K562 (cell line): ENCODE results near the gene ACSF2. TPM values are rescaled to one million over a fixed set of nuclear protein-coding genes. Genes with fewer than 3 reads are reported as not detected.

ENCODE experiments used
- FUS ChIP-seq: fragments of 200-400 bp; formaldehyde crosslinking; optimal IDR thresholded peaks from 2 replicates; pipeline ENCODE3; 2017; ENCODE audit warnings: low read depth, low read length
- KAT7 ChIP-seq: sonication (generic); formaldehyde crosslinking; IDR thresholded peaks from 2 replicates; pipeline ENCODE4 v1.8.0; 2022; ENCODE audit warnings: missing genetic modification reagents, mild to moderate bottlenecking, borderline replicate concordance
- NELFE ChIP-seq: IDR thresholded peaks from 2 replicates; pipeline ENCODE4 v1.6.1; 2011; ENCODE audit warnings: mild to moderate bottlenecking; ENCODE audit not compliant: insufficient read depth, insufficient read length
- NEUROD1 ChIP-seq: fragments of 150-350 bp; IDR thresholded peaks from 2 replicates; pipeline ENCODE4 v1.6.1; 2014; ENCODE audit warnings: borderline replicate concordance, low read length, low read depth; ENCODE audit not compliant: partially characterized antibody
- NFXL1 ChIP-seq: fragments of 450-650 bp; formaldehyde crosslinking; IDR thresholded peaks from 2 replicates; pipeline ENCODE4 v1.4.0; 2021; ENCODE audit warnings: mild to moderate bottlenecking
- PHF20 ChIP-seq: fragments of 450-650 bp; IDR thresholded peaks from 2 replicates; pipeline ENCODE4 v1.6.1; 2018; ENCODE audit not compliant: partially characterized antibody
- POLR2B ChIP-seq: fragments of 450-650 bp; IDR thresholded peaks from 2 replicates; pipeline ENCODE4 v1.6.1; 2018; ENCODE audit warnings: low read depth; ENCODE audit not compliant: partially characterized antibody
- PTRF ChIP-seq: fragments of 450-650 bp; IDR thresholded peaks from 2 replicates; pipeline ENCODE4 v1.6.1; 2016; ENCODE audit warnings: mild to moderate bottlenecking, missing genetic modification characterization, missing compliant biosample characterization
- SIX5 ChIP-seq, 2 experiments: IDR thresholded peaks; 2 replicates each; pipeline ENCODE4 v1.6.1; 2011; ENCODE audit warnings: low read length in 2 of 2, borderline replicate concordance in 1 of 2, low read depth in 1 of 2, mild to moderate bottlenecking in 1 of 2, moderate library complexity in 1 of 2; ENCODE audit not compliant: insufficient read depth in 1 of 2
- SMAD4 ChIP-seq: fragments of 250-450 bp; sonication (Bioruptor Pico); conservative IDR thresholded peaks from 2 replicates; pipeline ENCODE4 v1.8.0; 2021; ENCODE audit warnings: inconsistent platforms, mild to moderate bottlenecking, moderate library complexity
- SREBF1 ChIP-seq: fragments of 150-350 bp; IDR thresholded peaks from 2 replicates; pipeline ENCODE4 v1.6.1; 2014; ENCODE audit warnings: antibody characterized with exemption, low read depth, low read length, borderline replicate concordance
- THAP12 ChIP-seq: fragments of 250-450 bp; sonication (Bioruptor Pico); IDR thresholded peaks from 2 replicates; pipeline ENCODE4 v1.9.0; 2021; ENCODE audit warnings: mild to moderate bottlenecking, inconsistent platforms
- U2AF1 ChIP-seq: fragments of 200-400 bp; formaldehyde crosslinking; optimal IDR thresholded peaks from 2 replicates; pipeline ENCODE3; 2017; ENCODE audit warnings: mild to moderate bottlenecking, low read depth, low read length, moderate library complexity
- ZBTB17 ChIP-seq: fragments of 450-650 bp; formaldehyde crosslinking; IDR thresholded peaks from 2 replicates; pipeline ENCODE4 v1.4.0; 2020; ENCODE audit warnings: mild to moderate bottlenecking
- ZKSCAN1 ChIP-seq: fragments of 150-350 bp; IDR thresholded peaks from 2 replicates; pipeline ENCODE4 v1.6.1; 2016; ENCODE audit warnings: low read depth, low read length
- ZNF253 ChIP-seq: fragments of 250-450 bp; sonication (Bioruptor Pico); conservative IDR thresholded peaks from 2 replicates; pipeline ENCODE4 v1.6.1; 2021; ENCODE audit warnings: mild to moderate bottlenecking
- ZNF717 ChIP-seq: fragments of 250-450 bp; sonication (Bioruptor Pico); IDR thresholded peaks from 2 replicates; pipeline ENCODE4 v1.5.0; 2021
- ZNF780A ChIP-seq: fragments of 250-450 bp; sonication (Bioruptor Pico); IDR thresholded peaks from 2 replicates; pipeline ENCODE4 v1.5.0; 2021; ENCODE audit warnings: mild to moderate bottlenecking
- polyA plus RNA-seq, 8 experiments: library from polyadenylated mRNA; depleted of rRNA in 4 of 8; stranded (reverse) in 5 of 8; unstranded in 3 of 8; fragments of >200 nt; fragmentation: Nextera tagmentation in 2 of 8; fragmentation: Illumina TruSeq in 1 of 8; extraction: Ambion mirVana in 2 of 8; extraction: Trizol in 1 of 8; gene quantifications; 2 replicates each; pipeline versions ENCODE4 v1.2.1 to v1.2.3, GENCODE V29; 2011 to 2014; ENCODE audit warnings: inconsistent platforms in 1 of 8, missing spikeins in 1 of 8
- total RNA-seq, 7 experiments: library from RNA; depleted of rRNA in 6 of 7; stranded (reverse); fragments of >200 nt in 6 of 7; fragmentation: Illumina TruSeq in 2 of 7; extraction: Trizol in 2 of 7; gene quantifications; 2 replicates each; pipeline versions ENCODE4 v1.2.1 to v1.2.3, GENCODE V29; 2011 to 2021; ENCODE audit warnings: low replicate concordance in 1 of 7
- TF ChIP-seq, protein P1 (sequence below): sonication (generic); IDR thresholded peaks from 2 replicates; pipeline ENCODE4 v1.6.1; 2016
- TF ChIP-seq, protein P2 (sequence below): sonication (generic); formaldehyde crosslinking; IDR thresholded peaks from 2 replicates; pipeline ENCODE4 v1.8.0; 2022; ENCODE audit warnings: mild to moderate bottlenecking, missing genetic modification reagents
- TF ChIP-seq, protein P3 (sequence below): fragments of 250-450 bp; sonication (Bioruptor Pico); IDR thresholded peaks from 2 replicates; pipeline ENCODE4 v1.8.0; 2022; ENCODE audit warnings: moderate library complexity, mild to moderate bottlenecking, inconsistent platforms

Gene ACSF2
- total and polyA plus RNA-seq, 9 of the 15 experiments (the other 6 are each of a cell fraction or from before 2014, with no cell fraction given), result 0.89 to 6.1 (median 3.5) TPM

DNA sequence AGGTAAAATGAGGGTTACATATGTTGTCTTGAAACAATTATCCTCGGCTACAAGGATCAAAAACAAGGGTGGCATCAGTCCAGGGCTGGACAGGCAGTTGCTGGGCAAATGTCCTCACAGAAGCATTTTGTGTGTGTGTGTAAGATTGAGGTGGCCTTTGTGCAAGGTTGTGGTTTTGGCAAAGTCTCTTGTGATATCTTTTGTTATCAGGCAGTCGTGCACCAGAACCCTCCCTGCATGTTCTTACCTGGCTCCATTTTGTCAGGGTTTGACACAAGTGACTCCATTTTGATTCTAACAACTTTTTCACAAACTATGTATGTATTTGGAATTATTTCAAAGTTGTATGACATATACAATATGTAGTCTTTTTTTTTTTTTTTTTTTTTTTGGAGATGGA, 22.6 kb downstream of the ACSF2 start (continued):
- TF ChIP-seq SIX5 (IDR thresholded peaks at IDR 0.05; ENCODE audit: borderline replicate concordance in 1 of 2, insufficient read depth in 1 of 2, low read depth in 1 of 2, low read length in 2 of 2), result no peak
- no peak for TF ChIP-seq PHF20
- TF ChIP-seq U2AF1, result no peak
- no peak for TF ChIP-seq KAT7 (CRISPR knock-in tag)
- TF ChIP-seq FUS, result no peak
- no peak for TF ChIP-seq NFXL1
- TF ChIP-seq, protein P1, sequence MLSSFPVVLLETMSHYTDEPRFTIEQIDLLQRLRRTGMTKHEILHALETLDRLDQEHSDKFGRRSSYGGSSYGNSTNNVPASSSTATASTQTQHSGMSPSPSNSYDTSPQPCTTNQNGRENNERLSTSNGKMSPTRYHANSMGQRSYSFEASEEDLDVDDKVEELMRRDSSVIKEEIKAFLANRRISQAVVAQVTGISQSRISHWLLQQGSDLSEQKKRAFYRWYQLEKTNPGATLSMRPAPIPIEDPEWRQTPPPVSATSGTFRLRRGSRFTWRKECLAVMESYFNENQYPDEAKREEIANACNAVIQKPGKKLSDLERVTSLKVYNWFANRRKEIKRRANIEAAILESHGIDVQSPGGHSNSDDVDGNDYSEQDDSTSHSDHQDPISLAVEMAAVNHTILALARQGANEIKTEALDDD, result no peak
- TF ChIP-seq, protein P2, sequence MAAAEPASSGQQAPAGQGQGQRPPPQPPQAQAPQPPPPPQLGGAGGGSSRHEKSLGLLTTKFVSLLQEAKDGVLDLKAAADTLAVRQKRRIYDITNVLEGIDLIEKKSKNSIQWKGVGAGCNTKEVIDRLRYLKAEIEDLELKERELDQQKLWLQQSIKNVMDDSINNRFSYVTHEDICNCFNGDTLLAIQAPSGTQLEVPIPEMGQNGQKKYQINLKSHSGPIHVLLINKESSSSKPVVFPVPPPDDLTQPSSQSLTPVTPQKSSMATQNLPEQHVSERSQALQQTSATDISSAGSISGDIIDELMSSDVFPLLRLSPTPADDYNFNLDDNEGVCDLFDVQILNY (CRISPR knock-in tag), result no peak
- no peak for TF ChIP-seq NEUROD1
- no peak for TF ChIP-seq SREBF1
- no peak for TF ChIP-seq THAP12
- TF ChIP-seq PTRF (tag), result peak; percentile 84
- TF ChIP-seq POLR2B, result no peak
- no peak for TF ChIP-seq ZNF253
- TF ChIP-seq ZKSCAN1, result no peak
- peak; percentile 67; the same call in 1 of the 2 replicates for TF ChIP-seq ZBTB17
- TF ChIP-seq, protein P3, sequence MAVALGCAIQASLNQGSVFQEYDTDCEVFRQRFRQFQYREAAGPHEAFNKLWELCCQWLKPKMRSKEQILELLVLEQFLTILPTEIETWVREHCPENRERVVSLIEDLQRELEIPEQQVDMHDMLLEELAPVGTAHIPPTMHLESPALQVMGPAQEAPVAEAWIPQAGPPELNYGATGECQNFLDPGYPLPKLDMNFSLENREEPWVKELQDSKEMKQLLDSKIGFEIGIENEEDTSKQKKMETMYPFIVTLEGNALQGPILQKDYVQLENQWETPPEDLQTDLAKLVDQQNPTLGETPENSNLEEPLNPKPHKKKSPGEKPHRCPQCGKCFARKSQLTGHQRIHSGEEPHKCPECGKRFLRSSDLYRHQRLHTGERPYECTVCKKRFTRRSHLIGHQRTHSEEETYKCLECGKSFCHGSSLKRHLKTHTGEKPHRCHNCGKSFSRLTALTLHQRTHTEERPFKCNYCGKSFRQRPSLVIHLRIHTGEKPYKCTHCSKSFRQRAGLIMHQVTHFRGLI (CRISPR knock-in tag), result peak; percentile 93
- TF ChIP-seq ZNF780A (CRISPR knock-in tag), result no peak
- TF ChIP-seq ZNF717 (CRISPR knock-in tag), result no peak
- peak; percentile 54 for TF ChIP-seq SMAD4 (CRISPR knock-in tag)
- TF ChIP-seq NELFE, result no peak
